MCF 10A (cell line): ENCODE results near the gene IKZF3. TPM values are rescaled to one million over a fixed set of nuclear protein-coding genes. Genes with fewer than 3 reads are reported as not detected.

Experiments
- BruUV-seq: library from RNA; stranded (reverse); fragments of 400-500 nt; replicated peaks from 2 replicates; lab custom pipeline; 2021; lab: Mats Ljungman, UMichigan
- CTCF ChIA-PET: fragments of 300-600 bp; sonication (Branson Sonifier 250); formaldehyde crosslinking; extraction: SDS; loops from one replicate; lab custom pipeline; 2021; ENCODE audit warnings: antibody characterized with exemption, inconsistent platforms; lab: Yijun Ruan, JAX
- POLR2A ChIA-PET: fragments of 300-600, 350-650 bp; sonication (Branson Sonifier 250); formaldehyde crosslinking; extraction: SDS; loops from one replicate; lab custom pipeline; 2020; ENCODE audit warnings: antibody characterized with exemption, inconsistent platforms; lab: Yijun Ruan, JAX
- DNase-seq: peaks from one replicate; pipeline ENCODE4 v3.0.0-alpha.2; 2018; ENCODE audit not compliant: unreplicated experiment
- H3K27ac Mint-ChIP-seq: one replicate; pipeline ENCODE4 v1.8.0; 2022; ENCODE audit warnings: mild to moderate bottlenecking, low read depth, mixed read lengths; ENCODE audit not compliant: unreplicated experiment
- H3K27me3 Mint-ChIP-seq: one replicate; pipeline ENCODE4 v1.8.0; 2022; ENCODE audit warnings: mixed read lengths; ENCODE audit not compliant: insufficient read depth, unreplicated experiment
- H3K36me3 Mint-ChIP-seq: one replicate; pipeline ENCODE4 v1.8.0; 2022; ENCODE audit warnings: mild to moderate bottlenecking, moderate library complexity, mixed read lengths; ENCODE audit not compliant: insufficient read depth, unreplicated experiment
- H3K4me1 Mint-ChIP-seq: one replicate; pipeline ENCODE4 v1.8.0; 2022; ENCODE audit warnings: mixed read lengths; ENCODE audit not compliant: insufficient read depth, unreplicated experiment
- H3K4me3 Mint-ChIP-seq: one replicate; pipeline ENCODE4 v1.8.0; 2022; ENCODE audit warnings: mild to moderate bottlenecking, moderate library complexity, mixed read lengths; ENCODE audit not compliant: unreplicated experiment
- H3K9me3 Mint-ChIP-seq: one replicate; pipeline ENCODE4 v1.8.0; 2022; ENCODE audit warnings: mixed read lengths; ENCODE audit not compliant: unreplicated experiment
- intact Hi-C: fragments of 100-400 bp; cut with micrococcal nuclease; formaldehyde crosslinking; loops from 2 replicates; pipeline ENCODE4 v1.14.1; 2022
- total RNA-seq: library from RNA; stranded (reverse); gene quantifications from 2 replicates; pipeline ENCODE4 v1.2.3, GENCODE V29; 2022
- TF ChIP-seq, protein P1 (sequence below): fragments of 200-600 bp; IDR thresholded peaks from one replicate; pipeline ENCODE4 v1.8.0; 2022; ENCODE audit warnings: antibody characterized with exemption, mild to moderate bottlenecking; ENCODE audit not compliant: unreplicated experiment

Gene IKZF3
- total RNA-seq, 1 experiment from 2014 or later = not detected

DNA sequence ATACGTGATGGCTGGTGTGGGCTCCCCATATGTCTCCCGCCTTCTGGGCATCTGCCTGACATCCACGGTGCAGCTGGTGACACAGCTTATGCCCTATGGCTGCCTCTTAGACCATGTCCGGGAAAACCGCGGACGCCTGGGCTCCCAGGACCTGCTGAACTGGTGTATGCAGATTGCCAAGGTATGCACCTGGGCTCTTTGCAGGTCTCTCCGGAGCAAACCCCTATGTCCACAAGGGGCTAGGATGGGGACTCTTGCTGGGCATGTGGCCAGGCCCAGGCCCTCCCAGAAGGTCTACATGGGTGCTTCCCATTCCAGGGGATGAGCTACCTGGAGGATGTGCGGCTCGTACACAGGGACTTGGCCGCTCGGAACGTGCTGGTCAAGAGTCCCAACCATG, 139.4 kb downstream of the IKZF3 start:
- BruUV-seq = no TSS peak
- Mint-ChIP-seq H3K9me3 (no peaks in the 10 kb centered on the region), H3K4me1 (peaks cover 8% of the 10 kb centered on the region), H3K27ac (no peak overlapping the region), H3K36me3 (peaks cover 16% of the 10 kb centered on the region), H3K27me3 (no peaks in the 10 kb centered on the region), H3K4me3 (no peak overlapping the region)
- ChIA-PET CTCF (interaction anchor here (0.5 kb wide), 1 partner anchor 103 kb away, joined by 3 read pairs; no protein-coding TSS in a partner anchor), POLR2A (interaction anchor here (1.0 to 1.1 kb wide), 2 partner anchors 15 to 90 kb away, joined by 3 read pairs; no protein-coding TSS in a partner anchor)
- TF ChIP-seq, protein P1, sequence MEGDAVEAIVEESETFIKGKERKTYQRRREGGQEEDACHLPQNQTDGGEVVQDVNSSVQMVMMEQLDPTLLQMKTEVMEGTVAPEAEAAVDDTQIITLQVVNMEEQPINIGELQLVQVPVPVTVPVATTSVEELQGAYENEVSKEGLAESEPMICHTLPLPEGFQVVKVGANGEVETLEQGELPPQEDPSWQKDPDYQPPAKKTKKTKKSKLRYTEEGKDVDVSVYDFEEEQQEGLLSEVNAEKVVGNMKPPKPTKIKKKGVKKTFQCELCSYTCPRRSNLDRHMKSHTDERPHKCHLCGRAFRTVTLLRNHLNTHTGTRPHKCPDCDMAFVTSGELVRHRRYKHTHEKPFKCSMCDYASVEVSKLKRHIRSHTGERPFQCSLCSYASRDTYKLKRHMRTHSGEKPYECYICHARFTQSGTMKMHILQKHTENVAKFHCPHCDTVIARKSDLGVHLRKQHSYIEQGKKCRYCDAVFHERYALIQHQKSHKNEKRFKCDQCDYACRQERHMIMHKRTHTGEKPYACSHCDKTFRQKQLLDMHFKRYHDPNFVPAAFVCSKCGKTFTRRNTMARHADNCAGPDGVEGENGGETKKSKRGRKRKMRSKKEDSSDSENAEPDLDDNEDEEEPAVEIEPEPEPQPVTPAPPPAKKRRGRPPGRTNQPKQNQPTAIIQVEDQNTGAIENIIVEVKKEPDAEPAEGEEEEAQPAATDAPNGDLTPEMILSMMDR = no peak
- DNase-seq = no peak
- intact Hi-C loops = no loop called here

DNA sequence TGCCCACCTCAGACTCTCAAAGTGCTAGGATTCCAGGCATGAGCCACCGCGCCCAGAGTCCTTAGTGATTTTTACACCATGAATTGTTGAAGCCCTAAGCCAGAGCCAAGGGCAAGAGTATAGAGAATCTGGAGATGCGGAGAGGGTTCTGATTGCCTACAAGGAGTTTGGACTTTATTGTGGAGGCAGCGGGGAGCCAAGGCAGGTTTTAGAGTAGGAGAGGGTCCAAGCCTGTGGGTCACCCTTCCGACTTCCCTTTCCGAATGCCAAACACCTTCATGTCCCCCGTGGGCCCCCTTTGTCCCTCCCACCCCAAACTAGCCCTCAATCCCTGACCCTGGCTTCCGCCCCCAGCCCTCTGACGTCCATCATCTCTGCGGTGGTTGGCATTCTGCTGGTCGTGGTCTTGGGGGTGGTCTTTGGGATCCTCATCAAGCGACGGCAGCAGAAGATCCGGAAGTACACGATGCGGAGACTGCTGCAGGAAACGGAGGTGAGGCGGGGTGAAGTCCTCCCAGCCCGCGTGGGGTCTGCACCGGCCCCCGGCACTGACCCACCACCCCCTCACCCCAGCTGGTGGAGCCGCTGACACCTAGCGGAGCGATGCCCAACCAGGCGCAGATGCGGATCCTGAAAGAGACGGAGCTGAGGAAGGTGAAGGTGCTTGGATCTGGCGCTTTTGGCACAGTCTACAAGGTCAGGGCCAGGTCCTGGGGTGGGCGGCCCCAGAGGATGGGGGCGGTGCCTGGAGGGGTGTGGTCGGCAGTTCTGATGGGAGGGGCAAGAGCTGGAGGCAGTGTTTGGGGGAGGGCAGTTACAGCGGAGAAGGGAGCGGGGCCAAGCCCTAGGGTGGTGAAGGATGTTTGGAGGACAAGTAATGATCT, 140.9 kb downstream of the IKZF3 start:
- H3K27ac Mint-ChIP-seq = no peak overlapping the region
- ChIA-PET CTCF (no interaction called here), POLR2A (interaction anchor here (1.0 to 1.3 kb wide), 3 partner anchors 16 to 88 kb away, joined by 3 to 5 read pairs (median 3); partner anchors contain the start of gene ERBB2)
- H3K27me3 Mint-ChIP-seq = no peaks in the 10 kb centered on the region
- intact Hi-C loops = no loop called here
- H3K4me3 Mint-ChIP-seq = no peak overlapping the region
- H3K4me1 Mint-ChIP-seq = no peaks in the 10 kb centered on the region
- DNase-seq = no peak
- H3K9me3 Mint-ChIP-seq = no peaks in the 10 kb centered on the region
- no TSS peak for BruUV-seq
- peaks cover 11% of the 10 kb centered on the region for H3K36me3 Mint-ChIP-seq
- TF ChIP-seq, protein P1 = no peak

DNA sequence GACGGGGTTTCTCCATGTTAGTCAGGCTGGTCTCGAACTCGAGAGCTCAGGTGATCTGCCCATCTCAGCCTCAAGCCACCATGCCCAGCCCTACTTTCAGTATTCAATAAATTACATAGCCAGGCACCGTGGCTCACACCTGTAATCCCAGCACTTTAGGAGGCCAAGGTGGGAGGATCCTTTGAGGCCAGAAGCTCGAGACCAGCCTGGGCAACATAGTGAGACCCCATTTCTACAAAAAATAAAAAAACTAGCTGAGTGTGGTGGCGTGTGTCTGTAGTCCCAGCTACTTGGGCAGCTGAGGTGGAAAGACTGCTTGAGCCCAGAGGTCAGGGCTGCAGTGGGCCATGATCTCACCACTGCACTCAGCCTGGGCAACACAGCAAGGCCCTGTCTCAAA, 142.0 kb downstream of the IKZF3 start:
- Mint-ChIP-seq H3K27ac (no peak overlapping the region), H3K9me3 (no peaks in the 10 kb centered on the region), H3K4me3 (no peak overlapping the region), H3K4me1 (no peaks in the 10 kb centered on the region), H3K27me3 (no peaks in the 10 kb centered on the region), H3K36me3 (peaks cover 11% of the 10 kb centered on the region)
- DNase-seq = no peak
- CTCF ChIA-PET = interaction anchor here (0.6 kb wide), 1 partner anchor 8 kb away, joined by 6 read pairs; no protein-coding TSS in a partner anchor
- TF ChIP-seq, protein P1 = no peak
- BruUV-seq = no TSS peak
- intact Hi-C loops = no loop called here
- POLR2A ChIA-PET = interaction anchor here (0.6 to 1.3 kb wide), 4 partner anchors 9 to 243 kb away, joined by 3 to 5 read pairs (median 4); partner anchors contain the start of gene ERBB2
